Prostate gland (tissue), 2 donors: ENCODE results near the gene TREM2. TPM values are rescaled to one million over a fixed set of nuclear protein-coding genes. Genes with fewer than 3 reads are reported as not detected.

ENCODE experiments used
- DNase-seq: peaks from one replicate; pipeline ENCODE4 v3.0.0-alpha.2; 2019; ENCODE audit warnings: low spot score
- H3K27ac ChIP-seq, 2 donors: fragments of 200-600 bp; sonication (generic); 2 replicates each; pipeline ENCODE4 v1.5.1; 2017 to 2019
- H3K27me3 ChIP-seq: fragments of 200-600 bp; sonication (generic); replicated peaks from 2 replicates; pipeline ENCODE4 v1.5.1; 2019; ENCODE audit not compliant: insufficient read depth
- H3K36me3 ChIP-seq, 2 donors: fragments of 200-600 bp; sonication (generic); 1 replicate in 1 of 2; 2 replicates in 1 of 2; pipeline versions ENCODE4 v1.5.1 to v1.8.1; 2017 to 2019
- H3K4me1 ChIP-seq: fragments of 200-600 bp; sonication (generic); replicated peaks from 2 replicates; pipeline ENCODE4 v1.5.1; 2019
- H3K4me3 ChIP-seq, 2 donors: fragments of 200-600 bp; sonication (generic); 2 replicates each; pipeline ENCODE4 v1.5.1; 2017 to 2019
- H3K9me3 ChIP-seq: fragments of 200-600 bp; sonication (generic); 2 replicates; pipeline ENCODE4 v1.5.1; 2017
- POLR2A ChIP-seq: fragments of 450-650 bp; IDR thresholded peaks from one replicate; pipeline ENCODE4 v1.6.1; 2016; ENCODE audit warnings: antibody characterized with exemption, mild to moderate bottlenecking
- POLR2AphosphoS5 ChIP-seq: sonication (generic); formaldehyde crosslinking; IDR thresholded peaks from one replicate; pipeline ENCODE4 v1.6.1; 2017; ENCODE audit warnings: antibody characterized with exemption
- WGBS: methylation state at CpG from one replicate; pipeline ENCODE4 v1.1.5; 2018; 5-methylcytosine and 5-hydroxymethylcytosine counted together
- intact Hi-C: fragments of 100-400 bp; cut with DNase I; formaldehyde crosslinking; loops from one replicate; pipeline ENCODE4 v1.14.2; 2022
- total RNA-seq, 2 donors: library from RNA; depleted of rRNA; stranded (reverse); fragments of >200 nt; gene quantifications; one replicate each; pipeline ENCODE4 v1.1.0, GENCODE V29; 2016
- TF ChIP-seq, protein P1 (sequence below), 4 experiments: fragments of 200-600 bp in 2 of 4; fragments of 450-650 bp in 2 of 4; sonication (generic) in 2 of 4; IDR thresholded peaks; 1 replicate in 3 of 4; 2 replicates in 1 of 4; pipeline ENCODE4 v1.5.1; 2016 to 2019; ENCODE audit warnings: antibody characterized with exemption in 4 of 4, mild to moderate bottlenecking in 2 of 4, moderate library complexity in 2 of 4

The TREM2 gene
- total RNA-seq, 2 donors from 2014 or later, result 6.8 to 8.1 TPM

DNA sequence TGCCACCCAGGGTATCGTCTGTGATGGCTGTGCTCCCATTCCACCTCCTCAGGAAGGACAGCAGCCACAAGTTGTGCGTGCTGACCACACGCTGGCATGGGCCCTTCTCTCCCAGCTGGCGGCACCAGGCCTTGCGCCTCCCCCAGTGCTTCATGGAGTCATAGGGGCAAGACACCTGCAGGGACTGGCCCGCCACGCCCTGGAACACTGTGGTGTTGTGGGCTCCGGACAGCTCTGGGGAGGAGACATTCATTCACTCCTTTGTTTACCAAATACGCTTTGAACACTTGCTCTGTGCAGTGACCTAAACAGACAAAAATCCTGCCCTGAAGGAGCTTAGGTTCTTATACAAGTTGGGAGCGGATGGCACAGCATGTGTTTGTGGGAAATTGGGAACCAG is 1.5 kb downstream of the TREM2 start:
- TF ChIP-seq POLR2A (no peak), POLR2AphosphoS5 (no peak)
- TF ChIP-seq, protein P1, sequence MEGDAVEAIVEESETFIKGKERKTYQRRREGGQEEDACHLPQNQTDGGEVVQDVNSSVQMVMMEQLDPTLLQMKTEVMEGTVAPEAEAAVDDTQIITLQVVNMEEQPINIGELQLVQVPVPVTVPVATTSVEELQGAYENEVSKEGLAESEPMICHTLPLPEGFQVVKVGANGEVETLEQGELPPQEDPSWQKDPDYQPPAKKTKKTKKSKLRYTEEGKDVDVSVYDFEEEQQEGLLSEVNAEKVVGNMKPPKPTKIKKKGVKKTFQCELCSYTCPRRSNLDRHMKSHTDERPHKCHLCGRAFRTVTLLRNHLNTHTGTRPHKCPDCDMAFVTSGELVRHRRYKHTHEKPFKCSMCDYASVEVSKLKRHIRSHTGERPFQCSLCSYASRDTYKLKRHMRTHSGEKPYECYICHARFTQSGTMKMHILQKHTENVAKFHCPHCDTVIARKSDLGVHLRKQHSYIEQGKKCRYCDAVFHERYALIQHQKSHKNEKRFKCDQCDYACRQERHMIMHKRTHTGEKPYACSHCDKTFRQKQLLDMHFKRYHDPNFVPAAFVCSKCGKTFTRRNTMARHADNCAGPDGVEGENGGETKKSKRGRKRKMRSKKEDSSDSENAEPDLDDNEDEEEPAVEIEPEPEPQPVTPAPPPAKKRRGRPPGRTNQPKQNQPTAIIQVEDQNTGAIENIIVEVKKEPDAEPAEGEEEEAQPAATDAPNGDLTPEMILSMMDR (IDR thresholded peaks at IDR 0.05), result no peak
- WGBS, result 96% methylated on average over 10 of the region's 10 CpGs
- H3K27me3 ChIP-seq, result no peaks in the 10 kb centered on the region
- H3K4me3 ChIP-seq, result no peak overlapping the region
- no peaks in the 10 kb centered on the region for H3K4me1 ChIP-seq
- DNase-seq, result no peak
- no peak overlapping the region for H3K27ac ChIP-seq
- H3K9me3 ChIP-seq, result no peaks in the 10 kb centered on the region
- H3K36me3 ChIP-seq, result no peaks in the 10 kb centered on the region
- intact Hi-C loops, result no loop called here

DNA sequence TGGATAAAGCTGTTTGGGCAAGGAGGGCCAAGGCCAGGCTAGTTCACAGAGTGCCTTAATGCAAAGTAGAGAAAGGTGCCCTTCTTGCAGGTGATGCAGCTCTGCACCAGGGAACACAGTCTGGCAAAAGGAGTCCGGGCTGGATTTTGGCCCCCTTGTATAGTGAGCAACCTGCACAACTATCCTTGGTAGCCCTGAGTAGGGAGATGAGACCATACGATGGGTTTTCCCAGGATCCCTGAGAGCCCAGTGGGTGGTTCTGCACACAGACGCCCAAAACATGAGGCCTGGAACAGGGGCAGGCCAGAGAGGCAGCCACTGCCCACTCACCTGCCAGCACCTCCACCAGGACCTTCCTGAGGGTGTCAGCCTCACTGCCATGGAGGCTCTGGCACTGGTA is 2.0 kb downstream of the TREM2 start:
- H3K9me3 ChIP-seq, result no peaks in the 10 kb centered on the region
- no peak for DNase-seq
- intact Hi-C loops, result no loop called here
- no peaks in the 10 kb centered on the region for H3K27me3 ChIP-seq
- 77% methylated on average over 3 of the region's 3 CpGs for WGBS
- no peak overlapping the region for H3K27ac ChIP-seq
- H3K4me3 ChIP-seq, result no peak overlapping the region
- H3K4me1 ChIP-seq, result no peaks in the 10 kb centered on the region
- no peaks in the 10 kb centered on the region for H3K36me3 ChIP-seq
- TF ChIP-seq POLR2AphosphoS5, result no peak
- TF ChIP-seq, protein P1 (IDR thresholded peaks at IDR 0.05), result no peak
- TF ChIP-seq POLR2A, result no peak

DNA sequence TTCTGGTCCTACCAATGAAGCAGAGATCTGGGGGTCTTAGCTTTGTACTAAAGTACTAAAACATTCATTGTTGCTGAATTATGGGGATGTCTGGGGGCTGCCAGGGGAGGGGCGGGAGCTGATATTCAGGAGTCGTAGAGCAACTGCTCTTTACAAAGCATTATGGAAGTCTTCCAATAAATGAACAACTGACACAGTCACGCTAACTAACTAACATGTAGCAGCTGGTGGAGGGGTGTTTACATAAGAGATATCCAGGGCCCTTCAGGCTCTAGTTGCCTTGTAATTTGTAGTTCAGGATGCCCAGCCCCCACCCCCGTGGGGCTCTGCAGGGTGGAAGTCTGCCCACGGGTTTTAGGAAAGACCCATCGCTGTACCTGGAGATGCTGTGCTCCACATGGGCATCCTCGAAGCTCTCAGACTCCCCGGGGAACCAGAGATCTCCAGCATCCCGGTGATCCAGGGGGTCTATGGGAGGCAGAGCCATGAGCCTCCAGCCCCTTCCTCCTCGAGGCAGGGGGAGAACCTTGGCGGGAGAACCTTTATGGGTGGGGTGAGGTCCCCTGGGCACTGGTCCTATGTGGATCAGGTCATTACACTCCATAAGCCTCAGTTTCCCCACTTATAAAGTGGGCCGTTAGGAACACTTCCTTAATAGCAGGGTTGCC is 3.4 kb downstream of the TREM2 start:
- Histone ChIP-seq H3K27ac (no peak overlapping the region), H3K4me3 (no peak overlapping the region), H3K9me3 (no peaks in the 10 kb centered on the region), H3K4me1 (no peaks in the 10 kb centered on the region), H3K27me3 (no peaks in the 10 kb centered on the region), H3K36me3 (no peaks in the 10 kb centered on the region)
- TF ChIP-seq POLR2A, result no peak
- TF ChIP-seq, protein P1 (IDR thresholded peaks at IDR 0.05), result no peak
- no peak for TF ChIP-seq POLR2AphosphoS5
- 27% methylated on average over 12 of the region's 12 CpGs for WGBS
- no peak for DNase-seq
- intact Hi-C loops, result no loop called here

DNA sequence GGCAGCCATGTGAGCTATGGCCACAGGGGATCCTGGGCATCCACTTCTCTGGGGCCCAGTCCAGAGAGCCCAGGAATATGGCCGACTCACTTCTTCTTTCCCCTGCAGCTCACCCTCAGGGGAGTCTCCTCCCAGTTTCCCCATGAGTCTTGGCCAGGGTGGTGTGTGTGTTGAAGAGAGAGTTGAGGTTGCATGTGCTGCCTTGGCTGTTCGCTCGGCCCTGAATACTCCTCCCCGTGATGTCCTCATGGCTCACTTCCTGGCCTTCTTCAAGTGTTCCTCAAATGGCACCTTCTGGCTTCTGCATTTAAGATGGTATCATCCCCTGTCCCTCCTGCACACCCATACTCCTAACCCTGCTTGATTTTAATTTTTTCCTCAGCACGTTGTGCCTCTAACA is 5.6 kb downstream of the TREM2 start:
- Histone ChIP-seq H3K27ac (no peak overlapping the region), H3K9me3 (no peaks in the 10 kb centered on the region), H3K4me3 (no peak overlapping the region), H3K4me1 (no peaks in the 10 kb centered on the region), H3K36me3 (no peaks in the 10 kb centered on the region), H3K27me3 (no peaks in the 10 kb centered on the region)
- TF ChIP-seq, protein P1 (IDR thresholded peaks at IDR 0.05), result no peak
- TF ChIP-seq POLR2AphosphoS5 (no peak), POLR2A (no peak)
- DNase-seq, result no peak
- intact Hi-C loops, result no loop called here
- WGBS, result 88% methylated on average over 5 of the region's 5 CpGs

DNA sequence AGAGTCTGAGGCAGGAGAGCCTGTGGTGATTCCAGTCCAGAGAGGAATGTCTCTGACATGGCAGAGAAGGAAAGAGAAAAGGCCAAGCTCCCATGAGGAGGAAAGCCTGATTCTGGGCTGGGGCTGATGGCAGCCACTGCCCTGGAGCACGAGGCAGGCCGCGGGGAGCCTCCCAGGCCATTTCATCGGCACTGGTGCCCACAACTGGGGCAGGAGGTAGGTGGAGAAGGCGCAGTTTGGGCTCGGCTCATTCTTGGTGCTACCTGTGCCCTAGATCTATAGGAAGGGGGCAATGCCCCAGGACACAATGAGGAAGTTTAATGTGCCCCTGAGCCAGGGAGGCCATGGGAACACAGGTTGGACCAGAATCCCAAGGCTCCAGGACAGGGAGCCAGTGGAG is 6.1 kb downstream of the TREM2 start:
- Histone ChIP-seq H3K36me3 (no peaks in the 10 kb centered on the region), H3K9me3 (no peaks in the 10 kb centered on the region), H3K4me1 (no peaks in the 10 kb centered on the region), H3K27me3 (no peaks in the 10 kb centered on the region), H3K27ac (no peak overlapping the region), H3K4me3 (no peak overlapping the region)
- TF ChIP-seq, protein P1 (IDR thresholded peaks at IDR 0.05), result no peak
- no peak for TF ChIP-seq POLR2A
- TF ChIP-seq POLR2AphosphoS5, result no peak
- WGBS, result 99% methylated on average over 6 of the region's 6 CpGs
- no peak for DNase-seq
- intact Hi-C loops, result no loop called here
